ENCODE results near the gene KDM4B.

DNA sequence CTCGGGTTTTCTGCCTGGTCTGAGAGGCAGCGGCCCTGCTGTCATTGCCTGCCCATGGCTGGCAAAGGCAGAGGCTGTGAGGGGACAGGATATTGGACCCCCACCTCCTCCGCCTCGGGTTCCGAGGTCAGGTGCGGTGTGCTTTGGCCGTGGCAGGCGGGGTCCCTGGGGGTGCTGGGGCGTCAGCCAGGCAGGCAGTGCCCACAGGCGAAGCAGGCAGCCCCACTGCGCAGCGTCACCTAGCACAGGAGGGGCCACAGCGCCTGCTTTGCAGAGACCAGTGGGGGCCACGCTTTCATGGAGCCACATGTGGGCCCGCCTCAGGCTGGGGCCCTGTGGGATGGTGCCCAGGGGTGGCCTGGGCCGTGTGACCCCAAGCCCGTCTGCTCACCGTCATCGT, 96.0 kb downstream of the KDM4B start:
- TF ChIP-seq, protein P1, sequence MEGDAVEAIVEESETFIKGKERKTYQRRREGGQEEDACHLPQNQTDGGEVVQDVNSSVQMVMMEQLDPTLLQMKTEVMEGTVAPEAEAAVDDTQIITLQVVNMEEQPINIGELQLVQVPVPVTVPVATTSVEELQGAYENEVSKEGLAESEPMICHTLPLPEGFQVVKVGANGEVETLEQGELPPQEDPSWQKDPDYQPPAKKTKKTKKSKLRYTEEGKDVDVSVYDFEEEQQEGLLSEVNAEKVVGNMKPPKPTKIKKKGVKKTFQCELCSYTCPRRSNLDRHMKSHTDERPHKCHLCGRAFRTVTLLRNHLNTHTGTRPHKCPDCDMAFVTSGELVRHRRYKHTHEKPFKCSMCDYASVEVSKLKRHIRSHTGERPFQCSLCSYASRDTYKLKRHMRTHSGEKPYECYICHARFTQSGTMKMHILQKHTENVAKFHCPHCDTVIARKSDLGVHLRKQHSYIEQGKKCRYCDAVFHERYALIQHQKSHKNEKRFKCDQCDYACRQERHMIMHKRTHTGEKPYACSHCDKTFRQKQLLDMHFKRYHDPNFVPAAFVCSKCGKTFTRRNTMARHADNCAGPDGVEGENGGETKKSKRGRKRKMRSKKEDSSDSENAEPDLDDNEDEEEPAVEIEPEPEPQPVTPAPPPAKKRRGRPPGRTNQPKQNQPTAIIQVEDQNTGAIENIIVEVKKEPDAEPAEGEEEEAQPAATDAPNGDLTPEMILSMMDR (IDR thresholded peaks at IDR 0.05): no peak
- TF ChIP-seq POLR2A (IDR thresholded peaks at IDR 0.05): no peak

Data from transverse colon (tissue), 3 donors.